ENCODE measurements around the gene ANKRD44.

- TF ChIP-seq CTCF (IDR thresholded peaks at IDR 0.05) = no peak
- no peak for TF ChIP-seq POLR2A (IDR thresholded peaks at IDR 0.05)
These were observed 55.0 kb downstream of the ANKRD44 start for GRCh38 chr2:197255543-197255942.
